Left hindlimb (tissue), 1 donor: ENCODE results near the gene RERE.

Source experiments
- DNase-seq: peaks from one replicate; pipeline ENCODE4 v3.0.0-alpha.2; 2018

Gene RERE

DNA sequence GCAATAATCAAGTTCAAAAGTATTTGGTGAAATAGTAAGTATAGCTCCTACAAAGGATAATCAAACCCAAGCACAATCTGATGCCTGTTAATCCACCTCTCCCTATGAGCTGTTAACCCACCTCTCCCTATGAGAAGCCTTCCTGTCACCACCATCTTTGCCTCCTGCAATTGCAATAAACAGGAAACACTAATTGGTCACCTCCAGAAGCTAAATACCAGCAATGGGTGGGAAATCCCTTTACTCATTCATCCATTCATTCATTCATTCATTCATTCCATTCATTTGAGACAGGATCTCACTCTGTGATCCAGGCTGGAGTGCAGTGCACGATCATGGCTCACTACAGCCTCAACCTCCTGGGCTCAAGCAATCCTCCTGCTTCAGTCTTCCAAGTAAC, 132.8 kb downstream of the RERE start:
- DNase-seq: no peak

DNA sequence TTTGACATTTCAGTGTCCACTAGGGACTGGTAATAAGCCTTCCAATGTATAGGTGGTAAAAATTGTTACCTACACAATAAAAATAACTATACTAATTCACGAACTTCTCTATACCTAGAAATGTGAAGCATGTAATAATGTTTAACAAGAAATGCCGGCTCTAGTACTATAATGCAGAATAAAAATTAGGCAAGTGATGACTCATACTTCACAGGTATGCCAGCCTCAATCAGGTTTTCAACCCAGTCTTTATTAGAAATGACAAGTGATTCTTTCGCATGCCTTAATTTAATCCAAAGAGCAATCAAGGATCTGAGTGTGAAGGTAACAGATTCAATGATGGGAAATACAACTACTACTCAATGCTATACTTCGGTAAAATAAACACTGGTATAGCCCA, 134.9 kb downstream of the RERE start:
- no peak for DNase-seq

DNA sequence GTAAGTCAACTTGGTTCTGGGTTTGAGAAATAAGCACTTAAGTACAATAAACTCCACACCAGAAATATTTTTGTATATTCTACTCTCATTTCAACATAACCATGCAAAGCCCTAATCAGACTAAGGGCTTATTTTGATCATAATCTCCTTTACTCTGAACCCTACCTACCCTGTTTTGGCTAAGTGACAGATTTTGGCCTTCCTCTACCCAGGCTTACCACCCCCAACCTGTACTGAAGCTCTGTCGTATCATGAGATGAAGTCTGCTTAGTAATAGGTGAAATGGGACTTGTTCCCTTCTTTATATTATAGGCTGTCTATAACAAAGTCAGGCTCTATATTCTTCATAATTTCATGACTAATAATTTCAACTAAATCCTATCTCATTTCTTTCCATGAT, 135.5 kb downstream of the RERE start:
- no peak for DNase-seq

DNA sequence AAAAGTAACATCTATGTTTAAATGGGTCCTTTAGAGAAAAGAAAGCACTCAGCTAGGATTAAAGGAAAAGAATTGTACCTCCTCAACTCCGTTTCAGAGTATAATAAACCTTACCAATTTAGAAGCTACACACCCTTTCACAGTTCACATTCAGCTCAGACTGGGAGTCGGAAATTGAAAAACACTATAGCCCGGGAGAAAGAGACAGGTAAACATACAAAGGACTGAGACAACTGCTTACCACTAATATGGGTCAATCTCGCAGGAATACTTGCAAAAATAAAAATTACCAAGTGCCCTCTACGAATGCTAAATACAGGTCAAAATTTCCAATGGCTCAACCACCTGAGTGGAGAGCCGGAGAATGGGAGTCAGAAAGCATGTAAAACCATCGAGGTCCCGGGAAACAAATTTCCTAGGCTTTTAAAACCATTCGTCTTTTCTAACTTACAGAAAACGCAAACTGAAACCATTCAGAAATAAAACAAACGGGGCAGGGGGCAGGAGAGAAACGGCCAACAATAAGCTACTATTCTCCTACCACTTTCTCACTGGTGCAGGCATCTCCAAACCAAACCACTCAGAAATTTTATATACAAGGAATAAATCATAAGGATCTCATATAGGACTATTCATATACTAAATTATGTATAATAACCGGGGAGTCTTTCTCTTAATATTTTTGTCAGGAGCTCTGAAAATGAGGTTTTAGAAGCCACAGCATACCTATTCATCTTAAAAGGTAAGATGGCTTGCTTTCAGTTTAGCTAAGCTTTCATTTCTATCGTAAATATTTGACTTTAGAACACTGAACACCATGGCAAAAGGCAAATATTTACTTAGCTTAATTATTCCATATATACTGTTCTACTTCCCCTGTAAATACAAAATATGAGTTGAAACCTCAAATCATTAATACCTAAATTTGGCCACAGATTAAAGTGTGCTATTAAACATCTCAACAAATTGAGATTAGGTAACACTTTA, 136.5 kb downstream of the RERE start:
- DNase-seq: no peak

- no peak for DNase-seq
Observed at GRCh38 chr1:8679929-8680663, 137.3 kb downstream of the RERE start.

DNA sequence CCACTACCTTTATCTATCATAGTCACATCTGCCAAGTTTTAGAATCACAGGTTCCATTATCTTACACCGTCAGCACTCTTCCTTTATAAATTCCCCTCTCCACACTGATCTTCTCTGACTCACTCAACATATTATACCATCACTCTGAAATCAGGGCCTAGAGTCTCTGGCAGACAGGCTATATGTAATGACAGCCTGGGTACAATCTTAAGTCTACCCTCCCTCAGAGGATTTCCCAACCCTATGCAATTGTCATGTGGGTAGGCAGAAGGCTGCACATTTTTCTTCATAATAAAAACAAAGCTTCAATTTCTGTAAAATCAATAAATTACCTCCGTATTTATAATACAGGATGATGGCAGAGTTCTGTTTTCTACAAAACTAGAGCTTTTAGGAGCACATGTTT, 138.0 kb downstream of the RERE start:
- no peak for DNase-seq

DNA sequence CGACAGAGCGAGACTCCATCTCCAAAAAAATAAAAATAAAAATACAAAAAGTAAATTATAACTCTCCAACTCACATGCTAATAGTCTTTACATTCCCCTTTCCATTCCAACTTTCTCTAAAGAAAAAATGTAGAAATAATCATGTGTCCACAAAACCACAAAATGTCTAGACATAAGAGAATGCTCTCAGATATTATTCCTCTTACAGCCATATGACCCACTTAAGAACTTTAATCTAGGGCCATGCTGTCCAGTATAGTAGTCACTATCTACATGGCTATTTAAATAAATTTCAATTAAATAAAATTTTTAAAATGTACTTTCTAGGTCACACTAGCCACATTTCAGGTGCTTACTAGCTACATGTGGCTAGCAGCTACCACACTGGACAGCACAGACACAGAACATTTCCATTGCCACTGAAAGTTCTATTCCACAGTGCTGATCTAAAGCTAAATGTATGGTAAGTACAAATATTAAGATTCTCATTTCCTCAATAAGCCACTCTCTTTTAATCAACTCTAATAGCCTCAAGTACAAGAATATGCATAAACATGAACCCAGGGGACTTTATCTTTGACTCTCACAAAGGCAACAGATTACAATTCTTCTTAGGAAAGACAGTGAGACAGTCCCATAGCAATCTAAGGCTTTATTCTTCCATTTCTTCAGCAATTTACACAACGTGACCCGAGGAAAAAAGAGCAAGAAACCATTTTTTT, 138.6 kb downstream of the RERE start:
- DNase-seq: no peak

DNA sequence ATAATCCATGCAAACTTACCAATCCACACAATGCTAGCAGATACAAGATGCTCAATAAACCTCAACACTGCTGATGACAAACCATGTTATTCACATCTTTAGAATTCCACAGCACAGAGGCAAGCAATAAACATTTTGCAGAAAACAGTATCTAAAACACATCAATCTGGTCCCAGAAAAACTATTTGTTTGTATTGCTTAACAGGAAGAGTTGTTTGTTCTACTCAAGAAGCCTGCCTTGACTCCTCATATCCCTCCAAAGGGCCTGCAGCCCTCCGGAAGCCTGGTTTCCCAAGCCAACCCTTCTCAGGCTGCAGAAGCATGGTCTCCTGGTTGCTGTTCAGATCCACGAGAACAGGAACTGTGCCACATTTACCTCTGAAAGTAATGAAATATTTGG, 139.7 kb downstream of the RERE start:
- DNase-seq: no peak

DNA sequence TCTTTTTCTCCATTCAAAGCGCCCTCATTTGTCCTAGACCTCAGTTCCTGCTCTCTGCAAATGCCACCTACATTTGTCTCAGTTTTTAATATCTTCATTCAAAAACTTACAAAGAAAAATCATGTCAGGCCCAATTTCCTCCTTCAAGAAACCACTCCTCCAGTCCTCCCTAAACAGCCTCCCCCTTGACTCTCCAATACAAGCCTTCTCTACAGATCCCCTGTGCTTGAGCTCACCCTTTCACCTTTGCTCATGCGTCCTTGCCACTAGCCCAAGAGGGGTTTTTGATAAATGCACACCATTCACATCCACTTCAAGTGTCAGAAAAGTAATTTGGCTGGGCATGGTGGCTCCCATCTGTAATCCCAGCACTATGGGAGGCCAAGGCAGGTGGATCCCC, 140.6 kb downstream of the RERE start:
- no peak for DNase-seq

DNA sequence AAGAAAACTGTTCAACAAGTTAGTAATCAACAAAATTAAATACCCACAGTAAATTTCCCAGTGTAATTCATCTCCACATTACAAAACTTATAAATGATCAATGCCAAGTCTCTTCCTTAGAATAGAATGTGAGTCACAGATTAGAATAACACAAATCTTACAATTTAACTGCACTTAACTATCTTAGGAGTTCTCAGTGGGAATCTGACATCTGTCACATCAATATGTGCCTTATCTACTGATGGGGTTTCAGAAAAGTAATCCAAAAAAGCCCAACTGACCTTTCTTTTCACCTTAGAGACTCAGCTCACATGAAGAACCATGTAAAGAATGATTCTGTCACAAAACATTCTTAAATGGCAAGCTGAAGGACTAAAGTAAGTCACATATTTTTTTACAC, 141.4 kb downstream of the RERE start:
- no peak for DNase-seq

GRCh38 chr1:8674912-8675311, 142.5 kb downstream of the RERE start:
- DNase-seq: no peak

GRCh38 chr1:8674481-8674880, 143.0 kb downstream of the RERE start:
- no peak for DNase-seq

GRCh38 chr1:8671306-8671917, 146.0 kb downstream of the RERE start:
- peak; percentile 46 for DNase-seq

DNA sequence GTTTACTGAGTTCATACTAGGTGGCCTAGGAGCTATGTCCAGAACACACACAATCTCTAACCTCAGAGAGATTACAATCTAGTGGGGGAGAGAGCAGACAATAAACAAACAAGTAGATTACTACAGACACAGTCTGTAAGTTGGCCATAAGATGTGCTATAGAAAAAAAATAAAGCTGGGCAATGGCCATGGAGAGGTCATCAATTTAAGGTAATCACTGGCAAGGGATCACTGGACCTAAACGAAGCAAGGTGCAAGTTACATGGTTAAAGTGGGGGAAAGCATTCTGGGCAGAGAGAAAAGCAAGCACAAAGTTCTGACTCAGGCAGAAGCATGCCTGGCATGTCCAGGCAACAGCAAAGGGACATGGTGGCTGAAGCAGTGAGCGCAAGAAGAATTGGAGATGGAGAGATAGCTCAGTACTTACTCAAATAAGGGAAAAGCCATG, 147.0 kb downstream of the RERE start:
- DNase-seq: no peak

DNA sequence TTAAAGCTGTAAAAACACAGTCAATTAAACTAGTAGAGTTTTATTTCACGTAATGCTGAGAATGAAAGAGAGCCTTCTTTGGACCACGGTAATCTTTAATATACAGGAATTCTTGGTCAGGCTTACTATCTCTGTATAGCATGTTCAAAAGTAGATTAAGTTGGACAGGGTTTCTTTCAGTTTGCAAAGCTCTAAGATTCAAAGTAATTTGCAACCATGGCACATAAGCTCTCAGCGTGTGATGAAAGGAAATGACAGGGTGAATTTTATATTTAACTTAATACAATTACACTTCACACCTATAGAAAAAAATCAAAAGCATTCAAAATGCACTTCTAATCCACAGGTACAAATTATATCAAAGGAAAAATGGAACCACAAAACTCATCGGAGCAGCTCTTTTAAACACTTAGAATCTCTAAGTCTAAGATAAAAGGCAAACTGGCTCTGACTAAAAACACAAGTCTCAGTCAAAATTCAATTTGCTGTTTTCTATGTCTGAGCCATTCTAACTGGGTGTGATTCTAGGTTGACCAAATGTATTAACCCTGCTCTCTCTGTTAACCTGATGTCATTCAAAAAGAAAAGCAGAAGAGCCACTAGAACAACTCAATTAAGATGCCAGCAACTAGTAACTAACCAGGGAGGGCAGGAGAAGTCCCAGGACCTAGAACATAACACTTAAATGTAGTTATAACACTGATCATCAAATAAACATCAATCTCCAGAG, 147.7 kb downstream of the RERE start:
- DNase-seq: no peak

DNA sequence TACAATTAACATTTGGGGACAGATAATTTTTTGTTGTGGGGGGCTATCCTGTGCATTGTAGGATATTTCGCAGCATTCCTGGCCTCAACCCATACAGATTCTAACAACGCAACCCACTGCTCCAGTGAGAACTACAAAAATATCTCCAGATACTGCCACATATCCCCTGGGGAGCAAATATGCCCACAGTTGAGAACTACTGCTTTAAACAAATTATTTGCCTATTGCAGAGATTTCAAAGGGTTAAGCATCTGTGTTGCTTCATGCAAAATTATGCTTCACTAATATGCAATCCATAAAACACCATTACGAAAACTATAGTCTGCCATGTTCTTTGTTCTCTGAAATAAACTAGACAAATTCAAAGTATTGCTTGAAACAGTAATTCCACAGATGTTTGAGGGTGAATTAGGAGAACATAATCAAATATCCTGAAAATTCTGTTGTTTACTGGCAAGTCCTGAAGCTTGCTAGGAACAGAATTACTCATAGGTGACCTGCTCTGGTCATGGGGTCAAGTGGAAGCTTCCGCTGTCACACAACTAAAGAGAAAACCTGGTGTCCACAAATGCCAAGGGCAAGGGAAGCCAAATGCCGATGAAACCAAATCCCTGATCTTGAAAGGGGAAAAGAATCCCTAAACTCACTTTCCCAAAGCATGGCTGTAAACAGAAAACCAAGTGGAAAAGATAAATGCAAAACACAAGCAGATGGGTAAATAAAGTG, 149.4 kb downstream of the RERE start:
- DNase-seq: no peak

GRCh38 chr1:8666389-8667167, 150.9 kb downstream of the RERE start:
- no peak for DNase-seq

DNA sequence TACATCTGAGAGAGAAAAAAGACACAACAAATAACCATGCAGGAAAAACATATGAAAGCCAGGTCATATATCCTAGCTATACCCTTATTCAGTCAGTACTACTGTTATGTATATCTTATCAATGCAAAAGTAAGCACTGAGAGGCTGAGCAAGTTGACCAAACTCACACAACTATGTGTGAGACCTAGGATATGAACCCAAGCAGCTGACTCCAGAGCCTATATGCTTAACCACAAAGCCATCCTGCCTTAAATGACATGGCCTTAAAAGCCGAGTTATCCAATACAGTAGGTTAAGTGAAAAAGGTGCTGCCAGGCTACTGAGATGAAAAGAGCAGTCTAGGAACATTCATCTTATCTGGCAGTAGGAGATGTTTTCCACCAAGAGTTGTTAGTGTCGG, 151.6 kb downstream of the RERE start:
- no peak for DNase-seq

DNA sequence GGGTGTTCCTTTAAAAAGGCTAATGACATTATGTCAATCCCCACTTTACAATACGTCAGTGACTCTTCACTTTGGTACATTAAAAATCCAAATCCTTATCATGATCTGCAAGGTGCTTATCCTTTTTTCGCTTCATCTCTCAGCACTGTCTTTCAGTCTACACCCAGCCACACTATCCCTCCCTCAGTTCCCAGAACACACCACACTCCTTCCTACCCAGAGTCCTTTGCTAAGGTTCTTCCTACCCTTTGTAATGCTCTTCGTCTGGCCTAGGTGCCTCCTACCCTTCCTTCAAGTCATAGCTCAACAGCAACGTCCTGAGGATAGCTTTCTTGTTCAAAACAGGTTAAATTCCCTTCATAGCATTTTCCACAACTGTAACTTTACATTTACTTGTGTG, 152.6 kb downstream of the RERE start:
- no peak for DNase-seq

- DNase-seq: no peak
Observed at GRCh38 chr1:8663915-8664329, 153.5 kb downstream of the RERE start.
